ENCODE results near the gene NEMF. TPM values are rescaled to one million over a fixed set of nuclear protein-coding genes. Genes with fewer than 3 reads are reported as not detected.
"Not testable (repeated sequence)": the region's sequence is repeated elsewhere in the genome, so short reads cannot be mapped to it uniquely, and the experiment has no call there.

The NEMF gene
- polyA plus RNA-seq, 5 donors, result 57.2 to 96.4 (median 89.4) TPM

- DNase-seq, result no peak
These were observed 85.7 kb downstream of the NEMF start for GRCh38 chr14:49766839-49767238.

- no peak for DNase-seq
These were observed 90.6 kb downstream of the NEMF start for GRCh38 chr14:49761839-49762551.

GRCh38 chr14:49755378-49755777 lies 97.2 kb downstream of the NEMF start:
- no peak for DNase-seq

GRCh38 chr14:49754570-49755097 lies 98.0 kb downstream of the NEMF start:
- DNase-seq, result no peak

GRCh38 chr14:49746476-49746875 lies 106.1 kb downstream of the NEMF start:
- DNase-seq, result not testable (repeated sequence)

- DNase-seq, result no peak
These were observed 107.4 kb downstream of the NEMF start for GRCh38 chr14:49745191-49745590.

GRCh38 chr14:49735669-49736068 lies 116.9 kb downstream of the NEMF start:
- not testable (repeated sequence) for DNase-seq

- DNase-seq, result no peak
These were observed 118.8 kb downstream of the NEMF start for GRCh38 chr14:49733836-49734235.

- DNase-seq, result no peak
These were observed 119.7 kb downstream of the NEMF start for GRCh38 chr14:49732896-49733295.

Other genes with a start within 250 kb of the NEMF start
- gene RPL36AL, start 232.2 kb downstream of the NEMF start, polyA plus RNA-seq (ENCODE audit: insufficient read depth in 1 of 5, insufficient read length in 5 of 5, low replicate concordance in 1 of 5), result 100 to 1,000 TPM; 151 to 215 (median 185) TPM
- 10 to 100 TPM in 2 of 5 donors, 1 to 10 TPM in 3; 8.4 to 28.4 (median 9.6) TPM for gene MGAT2, start 232.0 kb downstream of the NEMF start, polyA plus RNA-seq (ENCODE audit: insufficient read depth in 1 of 5, insufficient read length in 5 of 5, low replicate concordance in 1 of 5)
- gene DNAAF2, start 217.5 kb downstream of the NEMF start, polyA plus RNA-seq (ENCODE audit: insufficient read depth in 1 of 5, insufficient read length in 5 of 5, low replicate concordance in 1 of 5), result 10 to 100 TPM; 13.4 to 16.5 (median 14.4) TPM
- gene POLE2, start 164.6 kb downstream of the NEMF start, polyA plus RNA-seq (ENCODE audit: insufficient read depth in 1 of 5, insufficient read length in 5 of 5, low replicate concordance in 1 of 5), result 10 to 100 TPM; 18.6 to 31.3 (median 23.6) TPM
- gene KLHDC1, start 159.7 kb downstream of the NEMF start, polyA plus RNA-seq (ENCODE audit: insufficient read depth in 1 of 5, insufficient read length in 5 of 5, low replicate concordance in 1 of 5), result 1 to 10 TPM; 6.6 to 8.4 (median 7.5) TPM
- 100 to 1,000 TPM in 4 of 5 donors, 10 to 100 TPM in 1; 87.4 to 129 (median 109) TPM for gene KLHDC2, start 84.6 kb downstream of the NEMF start, polyA plus RNA-seq (ENCODE audit: insufficient read depth in 1 of 5, insufficient read length in 5 of 5, low replicate concordance in 1 of 5)
- 10 to 100 TPM; 48.0 to 61.5 (median 51.5) TPM for gene ARF6, start 40.3 kb upstream of the NEMF start, polyA plus RNA-seq (ENCODE audit: insufficient read depth in 1 of 5, insufficient read length in 5 of 5, low replicate concordance in 1 of 5)

Measured in right lung (tissue), 5 donors.